Activated naive CD4-positive, alpha-beta T cell treated with anti-CD3 and anti-CD28 coated beads for 36 hours (primary cell): ENCODE results near the gene TOMM40L. TPM values are rescaled to one million over a fixed set of nuclear protein-coding genes. Genes with fewer than 3 reads are reported as not detected.

ENCODE experiments used
- CTCF ChIA-PET: fragments of 350-600 bp; sonication (Branson Sonifier 250); formaldehyde crosslinking; loops from one replicate; lab custom pipeline; 2021; ENCODE audit warnings: antibody characterized with exemption; lab: Charles Lee
- DNase-seq: peaks from one replicate; pipeline ENCODE4 v3.0.0-alpha.2; 2020
- H3K27ac Mint-ChIP-seq: one replicate; pipeline ENCODE4 v1.8.0; 2021; ENCODE audit warnings: mild to moderate bottlenecking, mixed read lengths
- H3K27me3 Mint-ChIP-seq: one replicate; pipeline ENCODE4 v1.8.0; 2021; ENCODE audit warnings: low read depth, mixed read lengths
- H3K36me3 Mint-ChIP-seq: one replicate; pipeline ENCODE4 v1.8.0; 2021; ENCODE audit warnings: low read depth, mixed read lengths
- H3K4me1 Mint-ChIP-seq: one replicate; pipeline ENCODE4 v1.8.0; 2021; ENCODE audit warnings: low read depth, mixed read lengths
- H3K4me3 Mint-ChIP-seq: one replicate; pipeline ENCODE4 v1.8.0; 2021; ENCODE audit warnings: mild to moderate bottlenecking, moderate library complexity, mixed read lengths
- H3K9me3 Mint-ChIP-seq: one replicate; pipeline ENCODE4 v1.8.0; 2021; ENCODE audit warnings: mixed read lengths
- intact Hi-C: fragments of 100-400 bp; cut with micrococcal nuclease; formaldehyde crosslinking; loops from one replicate; pipeline ENCODE4 v1.15.1; 2023
- total RNA-seq, 2 experiments: library from RNA; stranded (reverse); gene quantifications; one replicate each; pipeline ENCODE4 v1.2.3, GENCODE V29; 2021

TOMM40L gene
- total RNA-seq, 2 experiments from 2014 or later = 13.2 to 14.3 TPM

- DNase-seq = no peak
- Mint-ChIP-seq H3K4me3 (no peak overlapping the region), H3K27ac (peak overlapping the region; percentile 47), H3K36me3 (no peaks in the 10 kb centered on the region), H3K4me1 (peaks cover 59% of the 10 kb centered on the region), H3K9me3 (no peaks in the 10 kb centered on the region), H3K27me3 (no peaks in the 10 kb centered on the region)
- CTCF ChIA-PET = interaction anchor here (0.6 to 1.0 kb wide), 4 partner anchors 9 to 249 kb away, joined by 3 to 5 read pairs (median 4); partner anchors contain the start of gene TOMM40L
- intact Hi-C loops = loop anchor here (10.0 kb wide), 1 partner anchor 556 kb away; the partner anchor contains the start of gene DUSP12
Observed at GRCh38 chr1:161188381-161188780, 37.5 kb upstream of the TOMM40L start.

GRCh38 chr1:161189036-161189435, 36.8 kb upstream of the TOMM40L start:
- DNase-seq = no peak
- peaks cover 53% of the 10 kb centered on the region for H3K4me1 Mint-ChIP-seq

DNA sequence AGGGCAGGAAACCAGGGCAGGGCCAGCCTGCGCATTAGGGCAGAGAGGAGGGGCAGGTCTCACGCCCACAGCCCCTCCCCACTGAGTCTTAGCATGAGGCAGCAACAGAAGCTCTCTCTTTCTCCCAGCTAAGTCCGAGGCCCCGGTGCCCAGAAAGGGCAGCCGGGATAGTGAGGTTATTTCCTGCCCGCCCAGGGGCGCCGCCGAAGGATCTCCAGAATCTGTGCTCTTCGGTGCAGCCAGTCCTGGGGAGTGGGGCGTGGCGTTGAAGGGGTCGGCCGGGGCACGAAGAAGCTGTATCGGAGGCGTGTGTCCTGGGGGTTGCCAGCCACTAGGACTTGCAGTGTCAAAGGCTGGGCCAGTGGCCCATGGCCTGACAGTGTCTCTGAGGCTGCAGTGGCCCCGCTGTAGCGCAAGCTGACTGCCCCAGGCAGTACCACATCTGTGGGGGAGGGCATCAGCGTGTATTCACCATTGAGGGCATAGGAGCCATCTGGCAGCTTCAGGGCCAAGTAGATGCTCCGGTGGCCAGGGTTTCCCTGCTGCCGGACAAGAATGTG, 34.8 kb upstream of the TOMM40L start:
- CTCF ChIA-PET = interaction anchor here (0.6 to 4.4 kb wide), 17 partner anchors 9 to 192 kb away, joined by 3 to 69 read pairs (median 5); partner anchors contain the start of genes NDUFS2, PPOX and TOMM40L
- no peaks in the 10 kb centered on the region for H3K27me3 Mint-ChIP-seq
- no peak overlapping the region for H3K27ac Mint-ChIP-seq
- no peaks in the 10 kb centered on the region for H3K9me3 Mint-ChIP-seq
- DNase-seq = no peak
- intact Hi-C loops = no loop called here
- H3K36me3 Mint-ChIP-seq = no peaks in the 10 kb centered on the region
- H3K4me3 Mint-ChIP-seq = no peak overlapping the region
- H3K4me1 Mint-ChIP-seq = peaks cover 48% of the 10 kb centered on the region

More at GRCh38 chr1:161189036-161189435, 36.8 kb upstream of the TOMM40L start:
- Mint-ChIP-seq H3K27me3 (no peaks in the 10 kb centered on the region), H3K27ac (no peak overlapping the region), H3K9me3 (no peaks in the 10 kb centered on the region), H3K36me3 (no peaks in the 10 kb centered on the region), H3K4me3 (no peak overlapping the region)
- CTCF ChIA-PET = interaction anchor here (1.0 kb wide), 1 partner anchor 15 kb away, joined by 5 read pairs; no protein-coding TSS in a partner anchor
- intact Hi-C loops = loop anchor here (10.0 kb wide), 1 partner anchor 556 kb away; the partner anchor contains the start of gene DUSP12

DNA sequence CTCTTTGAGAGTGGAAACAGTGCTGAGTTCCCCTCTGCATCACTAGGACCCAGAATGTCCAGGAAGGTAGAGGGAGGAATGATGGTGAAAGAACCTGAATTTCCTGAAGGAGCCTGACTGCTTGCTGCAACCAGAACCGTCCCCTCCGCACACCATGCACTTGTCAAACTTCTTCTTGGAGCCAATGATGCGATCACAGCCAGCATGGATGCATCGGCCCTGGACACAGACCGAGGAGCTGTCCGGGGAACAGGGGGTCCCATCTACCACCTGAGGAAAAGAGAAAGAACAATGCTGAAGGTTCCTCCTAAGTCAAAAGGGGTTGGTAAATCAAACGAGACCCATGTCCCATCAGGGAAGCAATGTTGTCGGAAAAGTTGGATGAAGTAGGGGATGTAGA, 33.9 kb upstream of the TOMM40L start:
- CTCF ChIA-PET = interaction anchor here (0.6 to 4.4 kb wide), 23 partner anchors 10 to 191 kb away, joined by 3 to 69 read pairs (median 5); partner anchors contain the start of genes APOA2, NDUFS2, PPOX and TOMM40L
- Mint-ChIP-seq H3K9me3 (no peaks in the 10 kb centered on the region), H3K36me3 (no peaks in the 10 kb centered on the region), H3K4me3 (no peak overlapping the region), H3K27me3 (no peaks in the 10 kb centered on the region), H3K4me1 (peaks cover 40% of the 10 kb centered on the region), H3K27ac (no peak overlapping the region)
- intact Hi-C loops = loop anchor here (1.0 kb wide), 4 partner anchors 33 to 190 kb away; no protein-coding TSS in a partner anchor
- DNase-seq = no peak

DNA sequence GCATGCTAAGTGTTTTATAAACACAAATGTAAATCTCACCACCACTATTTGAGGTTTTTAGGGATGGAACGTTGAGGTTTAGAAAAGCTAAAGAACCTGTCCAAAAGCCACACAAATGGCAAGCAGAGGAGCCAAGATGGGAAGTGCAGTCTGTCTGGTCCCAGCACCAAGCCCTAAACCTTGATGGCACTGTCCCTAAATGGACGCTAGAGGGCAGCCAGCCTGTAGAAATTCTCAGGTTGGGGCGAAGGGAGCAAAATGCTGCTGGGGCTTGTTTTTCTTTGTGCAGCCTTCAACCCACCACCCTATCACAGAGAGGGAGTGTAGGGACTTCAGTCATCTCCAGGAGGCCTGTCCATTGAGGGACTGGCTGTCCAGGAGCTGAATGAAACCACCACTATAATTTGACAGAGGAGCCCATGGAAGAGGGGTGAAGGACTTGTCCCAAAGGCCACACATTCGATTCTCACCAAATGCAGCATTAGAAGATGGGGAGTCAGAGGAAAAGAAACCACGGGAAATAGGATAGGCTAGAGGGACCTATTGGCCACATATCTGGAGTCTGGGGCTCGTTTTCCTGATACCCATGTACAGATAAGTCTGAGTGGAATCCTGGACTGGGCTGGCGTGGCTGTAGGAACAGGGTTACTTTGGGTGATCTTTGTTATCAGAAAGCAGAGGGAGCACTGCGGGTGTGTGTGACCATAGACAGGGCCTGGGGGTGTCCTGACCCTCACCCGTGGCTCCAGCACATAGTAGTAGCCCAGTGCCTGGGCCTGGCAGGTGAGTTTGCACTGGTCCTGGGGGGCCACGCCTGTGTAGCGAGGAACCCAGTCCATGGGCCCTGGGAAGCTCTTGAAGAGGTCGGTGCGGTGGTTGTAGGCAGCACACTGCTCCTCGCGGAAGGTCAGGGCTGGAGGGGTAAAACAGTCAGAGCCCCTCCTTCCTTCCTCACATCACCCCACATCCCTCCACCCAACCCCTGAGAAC, 33.1 kb upstream of the TOMM40L start:
- no peaks in the 10 kb centered on the region for H3K36me3 Mint-ChIP-seq
- H3K4me3 Mint-ChIP-seq = no peak overlapping the region
- H3K27me3 Mint-ChIP-seq = no peaks in the 10 kb centered on the region
- H3K27ac Mint-ChIP-seq = peak overlapping the region; percentile 51
- intact Hi-C loops = loop anchor here (1.0 kb wide), 4 partner anchors 33 to 190 kb away; no protein-coding TSS in a partner anchor
- H3K4me1 Mint-ChIP-seq = peaks cover 34% of the 10 kb centered on the region
- no peaks in the 10 kb centered on the region for H3K9me3 Mint-ChIP-seq
- CTCF ChIA-PET = interaction anchor here (0.6 to 4.4 kb wide), 20 partner anchors 10 to 191 kb away, joined by 3 to 69 read pairs (median 6); partner anchors contain the start of genes APOA2, NDUFS2, PPOX and TOMM40L
- peak; percentile 84 for DNase-seq

- DNase-seq = no peak
- Mint-ChIP-seq H3K27ac (no peak overlapping the region), H3K4me3 (no peak overlapping the region), H3K9me3 (no peaks in the 10 kb centered on the region), H3K36me3 (no peaks in the 10 kb centered on the region), H3K4me1 (peaks cover 30% of the 10 kb centered on the region), H3K27me3 (no peaks in the 10 kb centered on the region)
- CTCF ChIA-PET = interaction anchor here (0.6 to 4.4 kb wide), 13 partner anchors 10 to 188 kb away, joined by 3 to 69 read pairs (median 6); partner anchors contain the start of genes APOA2, NDUFS2 and TOMM40L
- intact Hi-C loops = no loop called here
Observed at GRCh38 chr1:161193561-161194235, 32.2 kb upstream of the TOMM40L start.

DNA sequence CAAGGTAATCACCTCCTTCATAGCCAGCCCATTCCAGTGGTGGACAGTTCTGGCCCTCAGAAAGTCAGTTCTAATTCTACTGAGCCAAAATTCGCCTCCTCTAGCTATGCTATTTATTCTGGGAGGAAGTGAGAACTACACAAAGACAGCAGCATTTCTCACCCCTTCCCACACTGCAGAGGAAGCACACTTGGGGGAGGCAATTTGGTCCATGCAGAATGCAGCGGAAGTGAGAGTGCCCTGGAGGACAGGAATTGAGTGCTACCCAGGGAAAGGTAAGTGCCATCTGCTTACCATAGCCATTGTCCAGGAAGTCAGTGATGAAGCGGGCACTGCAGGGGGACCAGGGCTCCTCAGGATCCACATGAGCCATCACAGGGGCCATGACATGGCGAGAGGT, 30.7 kb upstream of the TOMM40L start:
- H3K36me3 Mint-ChIP-seq = no peaks in the 10 kb centered on the region
- no peaks in the 10 kb centered on the region for H3K9me3 Mint-ChIP-seq
- no peaks in the 10 kb centered on the region for H3K27me3 Mint-ChIP-seq
- peak overlapping the region; percentile 35 for H3K27ac Mint-ChIP-seq
- no peak overlapping the region for H3K4me3 Mint-ChIP-seq
- CTCF ChIA-PET = interaction anchor here (0.5 to 1.7 kb wide), 7 partner anchors 13 to 187 kb away, joined by 3 to 8 read pairs (median 4); no protein-coding TSS in a partner anchor
- H3K4me1 Mint-ChIP-seq = peaks cover 38% of the 10 kb centered on the region
- intact Hi-C loops = no loop called here
- no peak for DNase-seq

- no peak overlapping the region for H3K27ac Mint-ChIP-seq
Observed at GRCh38 chr1:161196111-161196510, 29.7 kb upstream of the TOMM40L start.

GRCh38 chr1:161196521-161197451, 29.1 kb upstream of the TOMM40L start:
- no peak overlapping the region for H3K4me3 Mint-ChIP-seq
- no peak for DNase-seq
- H3K27ac Mint-ChIP-seq = no peak overlapping the region
- intact Hi-C loops = no loop called here
- CTCF ChIA-PET = interaction anchor here (0.8 kb wide), 1 partner anchor 8 kb away, joined by 3 read pairs; no protein-coding TSS in a partner anchor
- peaks cover 54% of the 10 kb centered on the region for H3K4me1 Mint-ChIP-seq
- H3K27me3 Mint-ChIP-seq = no peaks in the 10 kb centered on the region
- H3K9me3 Mint-ChIP-seq = no peaks in the 10 kb centered on the region
- H3K36me3 Mint-ChIP-seq = no peaks in the 10 kb centered on the region

More at GRCh38 chr1:161196111-161196510, 29.7 kb upstream of the TOMM40L start:
- Mint-ChIP-seq H3K36me3 (no peaks in the 10 kb centered on the region), H3K4me3 (no peak overlapping the region), H3K9me3 (no peaks in the 10 kb centered on the region), H3K4me1 (peaks cover 47% of the 10 kb centered on the region), H3K27me3 (no peaks in the 10 kb centered on the region)
- no peak for DNase-seq
- intact Hi-C loops = no loop called here
- CTCF ChIA-PET = interaction anchor here (1.1 kb wide), 1 partner anchor 53 kb away, joined by 4 read pairs; no protein-coding TSS in a partner anchor

GRCh38 chr1:161197560-161198193, 28.2 kb upstream of the TOMM40L start:
- no peak for DNase-seq
- Mint-ChIP-seq H3K4me3 (no peak overlapping the region), H3K36me3 (peaks cover 1% of the 10 kb centered on the region), H3K27ac (no peak overlapping the region), H3K27me3 (no peaks in the 10 kb centered on the region), H3K4me1 (peaks cover 55% of the 10 kb centered on the region), H3K9me3 (no peaks in the 10 kb centered on the region)
- intact Hi-C loops = no loop called here
- CTCF ChIA-PET = interaction anchor here (0.8 kb wide), 1 partner anchor 9 kb away, joined by 3 read pairs; no protein-coding TSS in a partner anchor
